NK-92 (cell line): ENCODE measurements around the gene DUSP12.
"Not testable (repeated sequence)": the region's sequence is repeated elsewhere in the genome, so short reads cannot be mapped to it uniquely, and the experiment has no call there.

Experiments used
- DNase-seq: peaks from one replicate; lab custom pipeline; 2025; ENCODE audit not compliant: unreplicated experiment; lab: John Stamatoyannopoulos, UW

Gene DUSP12

DNA sequence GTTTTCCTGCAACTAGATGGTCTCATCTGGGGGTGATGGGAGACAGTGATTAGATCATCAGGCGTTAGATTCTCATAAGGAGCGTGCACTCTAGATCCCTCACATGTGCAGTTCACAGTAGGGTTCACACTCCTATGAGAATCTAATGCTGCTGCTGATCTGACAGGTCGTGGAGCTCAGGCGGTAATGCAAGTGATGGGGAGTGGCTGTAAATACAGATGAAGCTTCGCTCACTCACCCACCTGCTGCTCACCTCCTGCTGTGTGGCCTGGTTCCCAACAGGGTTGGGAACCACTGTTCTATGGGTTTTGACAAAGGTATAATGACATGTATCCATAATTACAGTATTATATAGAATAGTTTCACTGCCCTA lies 20.1 kb downstream of the DUSP12 start:
- DNase-seq, result not testable (repeated sequence)

- no peak for DNase-seq
These were observed 20.7 kb downstream of the DUSP12 start for GRCh38 chr1:161770250-161770649.

GRCh38 chr1:161771161-161771560 lies 21.6 kb downstream of the DUSP12 start:
- no peak for DNase-seq

DNA sequence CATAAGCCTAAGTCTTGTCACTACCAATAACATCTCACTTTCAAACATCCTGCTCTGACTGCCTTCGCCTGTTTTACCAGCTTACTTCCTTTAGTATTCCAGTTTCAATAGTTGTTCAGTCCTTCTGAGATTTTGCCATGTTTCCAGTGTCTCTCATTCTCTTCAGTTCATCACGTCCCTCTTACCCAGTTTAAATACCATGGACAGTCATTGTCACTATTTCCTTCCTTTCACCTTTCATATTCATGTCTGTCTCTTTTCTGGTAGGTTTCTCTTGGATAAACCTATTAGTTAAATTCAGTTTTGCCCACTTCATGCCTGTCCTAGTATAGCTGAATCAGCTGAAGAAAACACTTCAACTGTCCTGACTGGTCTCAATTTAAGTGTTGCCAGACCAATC lies 22.4 kb downstream of the DUSP12 start:
- no peak for DNase-seq

DNA sequence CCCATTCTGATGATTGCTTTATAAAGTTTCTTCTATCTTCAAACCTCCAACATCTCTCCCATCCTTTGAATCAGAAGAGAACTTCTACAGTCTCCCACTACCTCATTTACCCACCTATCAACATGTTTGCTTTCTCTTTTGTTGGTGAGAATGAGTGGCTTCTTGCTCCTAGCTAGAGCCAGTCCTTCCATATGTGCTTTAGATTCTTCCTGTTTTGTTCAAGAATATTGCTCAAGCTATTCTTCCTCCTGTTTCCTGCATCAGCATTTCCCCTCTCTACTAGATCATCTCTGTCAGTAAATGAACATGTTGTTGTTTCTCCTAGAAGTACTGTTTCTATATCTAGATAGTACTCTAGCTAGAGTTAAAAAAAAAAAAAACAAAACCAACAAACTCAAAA lies 22.8 kb downstream of the DUSP12 start:
- DNase-seq, result no peak

DNA sequence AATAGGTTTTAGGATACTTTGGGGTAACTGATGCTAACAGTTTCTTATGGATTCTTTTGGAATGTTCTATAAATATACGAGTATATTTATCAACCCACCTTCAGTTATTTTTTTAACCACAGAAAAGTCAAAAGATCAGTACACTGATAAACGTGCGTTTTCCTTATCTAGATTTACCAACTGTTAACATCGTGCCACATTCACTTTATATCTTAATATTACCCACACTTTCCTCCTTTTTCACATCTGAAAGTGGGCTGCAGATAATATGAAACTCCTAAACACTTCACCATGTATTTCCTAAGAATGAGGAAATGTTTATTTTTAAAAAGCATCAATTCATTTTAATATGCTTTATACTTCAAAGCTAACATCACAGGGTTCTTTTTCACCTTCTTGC lies 24.2 kb downstream of the DUSP12 start:
- no peak for DNase-seq

- no peak for DNase-seq
These were observed 27.7 kb downstream of the DUSP12 start for GRCh38 chr1:161777261-161777660.

DNA sequence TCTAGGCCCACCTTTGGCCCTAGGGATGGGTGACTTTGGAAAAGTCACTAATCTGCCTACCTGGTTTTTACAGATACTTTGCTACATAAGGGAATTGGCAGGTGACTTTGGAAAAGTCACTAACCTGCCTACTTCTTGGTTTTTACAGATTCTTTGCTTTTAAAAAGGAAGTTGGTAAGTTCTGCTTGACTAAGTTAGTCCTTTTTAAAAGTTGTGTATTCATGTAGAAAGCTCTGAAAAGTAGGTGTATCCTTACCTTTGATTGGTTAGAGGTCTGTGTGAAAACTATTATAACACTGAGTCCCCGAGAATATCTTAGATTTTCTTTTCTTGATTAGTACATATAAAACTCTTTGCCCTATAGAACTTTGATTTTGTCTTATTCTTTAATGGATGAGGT lies 28.9 kb downstream of the DUSP12 start:
- no peak for DNase-seq

DNA sequence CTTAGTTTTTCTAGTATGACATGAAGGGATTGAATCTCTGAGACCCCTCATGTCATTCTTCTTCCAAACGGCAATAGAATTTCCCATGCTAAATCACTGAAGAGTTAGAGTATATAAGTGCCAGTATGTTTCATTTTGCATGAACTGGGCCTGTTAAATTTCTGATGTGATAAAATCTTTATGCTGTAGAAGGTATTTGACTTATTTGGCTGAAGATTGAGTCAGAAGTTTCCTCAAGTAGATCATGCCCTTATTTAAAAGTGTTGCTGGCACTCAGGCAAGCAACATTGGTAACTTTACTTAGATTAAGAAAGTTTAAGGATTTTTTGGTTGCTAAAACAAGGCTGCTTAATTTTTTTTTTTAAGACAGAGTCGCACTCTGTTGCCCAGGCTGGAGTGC lies 29.8 kb downstream of the DUSP12 start:
- DNase-seq, result no peak

GRCh38 chr1:161781995-161782394 lies 32.4 kb downstream of the DUSP12 start:
- no peak for DNase-seq

GRCh38 chr1:161782886-161783285 lies 33.3 kb downstream of the DUSP12 start:
- DNase-seq, result no peak

- DNase-seq, result no peak
These were observed 35.4 kb downstream of the DUSP12 start for GRCh38 chr1:161784968-161785367.

DNA sequence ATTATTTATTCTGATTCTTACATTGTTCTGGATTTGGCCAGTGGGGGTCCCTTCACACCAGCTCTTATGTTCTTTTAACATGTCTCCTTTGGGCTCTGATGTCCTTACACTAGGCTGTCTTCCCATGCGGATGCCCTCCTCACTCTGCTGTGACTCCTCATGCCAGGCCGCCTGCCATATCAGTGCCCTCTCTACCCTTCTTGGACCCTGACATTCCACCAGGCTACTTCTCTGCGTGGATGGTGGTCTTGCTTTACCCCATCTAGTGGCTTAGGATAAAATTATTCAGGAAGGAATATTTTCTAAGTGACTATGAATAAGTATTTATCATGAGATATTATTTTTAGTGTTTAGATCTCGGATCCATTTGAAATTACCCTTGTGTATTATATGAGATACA lies 37.8 kb downstream of the DUSP12 start:
- no peak for DNase-seq

DNA sequence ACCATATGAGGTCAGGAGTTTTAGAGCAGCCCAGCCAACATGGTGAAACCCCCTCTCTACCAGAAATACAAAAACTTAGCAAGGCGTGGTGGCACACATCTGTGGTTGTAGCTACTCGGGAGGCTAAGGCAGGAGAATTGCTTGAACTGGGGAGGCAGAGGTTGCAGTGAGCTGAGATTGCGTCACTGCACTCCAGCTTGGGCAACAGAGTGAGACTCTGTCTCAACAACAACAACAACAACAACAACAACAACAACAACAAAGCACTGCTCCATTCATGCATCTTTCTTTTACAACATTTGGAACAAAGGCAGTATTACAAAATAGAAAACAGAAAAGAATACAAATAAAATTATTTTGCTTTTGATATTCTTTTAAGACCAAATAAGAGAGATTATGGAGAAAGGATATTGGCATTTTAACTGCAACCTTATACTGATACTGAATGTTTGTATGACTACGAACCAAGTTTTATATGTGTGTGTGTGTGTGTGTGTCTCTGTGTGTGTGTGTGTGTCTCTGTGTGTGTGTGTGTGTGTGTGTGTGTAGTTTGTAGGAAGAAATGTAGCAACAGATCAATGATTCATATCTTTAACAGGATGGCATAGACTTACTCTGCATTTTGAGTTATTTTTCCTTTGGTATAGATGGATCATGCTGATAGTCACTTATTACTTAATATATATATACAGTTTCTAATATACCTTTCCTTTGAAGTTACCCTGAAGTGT lies 41.2 kb downstream of the DUSP12 start:
- no peak for DNase-seq

GRCh38 chr1:161791904-161792655 lies 42.5 kb downstream of the DUSP12 start:
- no peak for DNase-seq

GRCh38 chr1:161792740-161793139 lies 43.2 kb downstream of the DUSP12 start:
- no peak for DNase-seq

- no peak for DNase-seq
These were observed 50.2 kb downstream of the DUSP12 start for GRCh38 chr1:161799792-161800191.

DNA sequence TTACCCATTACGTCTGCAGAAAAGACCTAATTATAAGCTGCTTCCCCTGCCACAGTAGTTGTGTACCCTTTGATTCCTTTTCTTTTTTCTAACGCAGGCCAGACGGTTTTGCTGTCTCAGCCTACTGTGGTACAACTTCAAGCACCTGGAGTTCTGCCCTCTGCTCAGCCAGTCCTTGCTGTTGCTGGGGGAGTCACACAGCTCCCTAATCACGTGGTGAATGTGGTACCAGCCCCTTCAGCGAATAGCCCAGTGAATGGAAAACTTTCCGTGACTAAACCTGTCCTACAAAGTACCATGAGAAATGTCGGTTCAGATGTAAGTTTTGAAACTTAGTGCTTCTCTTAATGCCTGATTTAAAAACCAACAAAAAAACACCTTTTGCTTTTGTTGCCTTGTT lies 52.4 kb downstream of the DUSP12 start:
- no peak for DNase-seq

DNA sequence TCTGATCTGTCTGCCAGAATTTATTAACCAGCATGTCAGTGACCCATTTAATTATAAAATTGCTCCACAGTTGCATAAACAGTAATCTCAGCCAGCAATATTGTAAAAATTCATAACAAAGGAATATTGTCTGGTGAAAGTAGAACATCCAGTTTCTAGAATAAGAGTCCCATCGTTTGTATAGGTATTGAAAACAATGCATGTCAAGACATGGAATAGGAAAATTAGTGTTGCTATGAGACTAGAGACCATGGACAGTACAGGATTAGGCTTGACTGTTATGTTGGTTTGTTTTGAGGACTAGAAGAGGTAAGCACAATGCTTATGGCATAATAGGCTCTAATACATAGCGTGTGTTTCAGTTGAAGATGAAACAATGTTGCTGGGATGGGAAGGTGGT lies 53.6 kb downstream of the DUSP12 start:
- no peak for DNase-seq

GRCh38 chr1:161805399-161806197 lies 56.0 kb downstream of the DUSP12 start:
- no peak for DNase-seq
